Measurements from ENCODE around the gene DCAF10.

The DCAF10 gene, protein sequence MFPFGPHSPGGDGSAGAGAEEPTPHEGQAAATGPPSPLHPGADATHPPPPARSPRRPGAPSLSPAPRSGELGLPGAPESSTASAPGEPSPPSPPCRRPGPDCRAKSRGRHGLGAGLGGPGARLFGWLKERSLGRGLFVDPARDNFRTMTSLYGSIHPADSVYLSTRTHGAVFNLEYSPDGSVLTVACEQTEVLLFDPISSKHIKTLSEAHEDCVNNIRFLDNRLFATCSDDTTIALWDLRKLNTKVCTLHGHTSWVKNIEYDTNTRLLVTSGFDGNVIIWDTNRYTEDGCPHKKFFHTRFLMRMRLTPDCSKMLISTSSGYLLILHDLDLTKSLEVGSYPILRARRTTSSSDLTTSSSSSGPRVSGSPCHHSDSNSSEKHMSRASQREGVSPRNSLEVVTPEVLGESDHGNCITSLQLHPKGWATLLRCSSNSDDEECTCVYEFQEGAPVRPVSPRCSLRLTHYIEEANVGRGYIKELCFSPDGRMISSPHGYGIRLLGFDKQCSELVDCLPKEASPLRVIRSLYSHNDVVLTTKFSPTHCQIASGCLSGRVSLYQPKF

DNA sequence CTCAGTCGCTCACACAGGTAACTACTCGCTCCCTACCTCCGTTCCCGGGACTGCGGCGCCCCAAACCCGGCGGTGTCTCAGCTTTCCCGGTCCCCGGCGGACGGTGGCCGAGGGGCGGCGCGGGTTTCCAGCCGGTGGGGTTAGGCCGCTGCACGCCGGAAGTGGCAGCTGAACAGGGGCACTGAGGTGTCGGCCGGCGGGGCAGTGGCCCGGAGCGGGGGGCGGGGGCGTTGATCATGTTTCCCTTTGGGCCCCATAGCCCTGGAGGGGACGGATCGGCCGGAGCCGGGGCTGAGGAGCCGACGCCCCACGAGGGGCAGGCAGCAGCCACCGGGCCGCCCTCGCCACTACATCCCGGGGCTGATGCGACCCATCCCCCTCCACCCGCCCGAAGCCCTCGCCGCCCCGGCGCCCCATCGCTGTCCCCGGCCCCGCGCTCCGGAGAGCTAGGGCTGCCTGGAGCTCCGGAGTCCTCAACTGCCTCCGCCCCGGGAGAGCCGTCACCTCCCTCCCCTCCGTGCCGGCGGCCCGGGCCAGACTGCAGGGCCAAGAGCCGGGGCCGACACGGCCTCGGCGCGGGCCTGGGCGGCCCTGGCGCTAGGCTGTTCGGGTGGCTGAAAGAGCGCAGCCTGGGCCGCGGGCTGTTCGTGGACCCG is at the start of gene DCAF10:
TSS of gene DCAF10 (plus strand) at position 167 of the 656 bp plus-strand sequence. CDS start at position 237, 70 bp downstream.
- TF ChIP-seq, protein P1, sequence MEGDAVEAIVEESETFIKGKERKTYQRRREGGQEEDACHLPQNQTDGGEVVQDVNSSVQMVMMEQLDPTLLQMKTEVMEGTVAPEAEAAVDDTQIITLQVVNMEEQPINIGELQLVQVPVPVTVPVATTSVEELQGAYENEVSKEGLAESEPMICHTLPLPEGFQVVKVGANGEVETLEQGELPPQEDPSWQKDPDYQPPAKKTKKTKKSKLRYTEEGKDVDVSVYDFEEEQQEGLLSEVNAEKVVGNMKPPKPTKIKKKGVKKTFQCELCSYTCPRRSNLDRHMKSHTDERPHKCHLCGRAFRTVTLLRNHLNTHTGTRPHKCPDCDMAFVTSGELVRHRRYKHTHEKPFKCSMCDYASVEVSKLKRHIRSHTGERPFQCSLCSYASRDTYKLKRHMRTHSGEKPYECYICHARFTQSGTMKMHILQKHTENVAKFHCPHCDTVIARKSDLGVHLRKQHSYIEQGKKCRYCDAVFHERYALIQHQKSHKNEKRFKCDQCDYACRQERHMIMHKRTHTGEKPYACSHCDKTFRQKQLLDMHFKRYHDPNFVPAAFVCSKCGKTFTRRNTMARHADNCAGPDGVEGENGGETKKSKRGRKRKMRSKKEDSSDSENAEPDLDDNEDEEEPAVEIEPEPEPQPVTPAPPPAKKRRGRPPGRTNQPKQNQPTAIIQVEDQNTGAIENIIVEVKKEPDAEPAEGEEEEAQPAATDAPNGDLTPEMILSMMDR (IDR thresholded peaks at IDR 0.05), result no peak

DNA sequence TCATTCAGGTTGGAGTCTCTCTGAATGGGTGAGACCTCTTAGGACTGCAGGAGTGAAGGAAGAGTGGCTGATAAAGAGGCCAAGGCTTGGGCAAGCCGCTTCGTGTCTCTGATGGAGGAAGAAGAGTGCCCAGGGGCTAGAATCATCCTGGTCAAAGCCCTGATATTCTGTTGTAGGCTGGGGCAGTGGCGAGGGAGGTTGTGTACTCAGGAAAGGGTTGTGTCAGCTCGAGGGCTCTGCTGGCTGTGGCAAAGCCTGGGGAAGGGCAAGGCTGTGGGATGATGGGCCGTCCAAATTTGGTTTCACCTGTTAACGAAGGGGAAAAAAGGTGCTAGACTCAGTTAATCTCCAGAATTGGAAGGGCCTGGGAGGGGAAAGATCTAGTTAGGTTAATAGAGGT is 49.4 kb upstream of the DCAF10 start:
- TF ChIP-seq, protein P1 (IDR thresholded peaks at IDR 0.05), result no peak

DNA sequence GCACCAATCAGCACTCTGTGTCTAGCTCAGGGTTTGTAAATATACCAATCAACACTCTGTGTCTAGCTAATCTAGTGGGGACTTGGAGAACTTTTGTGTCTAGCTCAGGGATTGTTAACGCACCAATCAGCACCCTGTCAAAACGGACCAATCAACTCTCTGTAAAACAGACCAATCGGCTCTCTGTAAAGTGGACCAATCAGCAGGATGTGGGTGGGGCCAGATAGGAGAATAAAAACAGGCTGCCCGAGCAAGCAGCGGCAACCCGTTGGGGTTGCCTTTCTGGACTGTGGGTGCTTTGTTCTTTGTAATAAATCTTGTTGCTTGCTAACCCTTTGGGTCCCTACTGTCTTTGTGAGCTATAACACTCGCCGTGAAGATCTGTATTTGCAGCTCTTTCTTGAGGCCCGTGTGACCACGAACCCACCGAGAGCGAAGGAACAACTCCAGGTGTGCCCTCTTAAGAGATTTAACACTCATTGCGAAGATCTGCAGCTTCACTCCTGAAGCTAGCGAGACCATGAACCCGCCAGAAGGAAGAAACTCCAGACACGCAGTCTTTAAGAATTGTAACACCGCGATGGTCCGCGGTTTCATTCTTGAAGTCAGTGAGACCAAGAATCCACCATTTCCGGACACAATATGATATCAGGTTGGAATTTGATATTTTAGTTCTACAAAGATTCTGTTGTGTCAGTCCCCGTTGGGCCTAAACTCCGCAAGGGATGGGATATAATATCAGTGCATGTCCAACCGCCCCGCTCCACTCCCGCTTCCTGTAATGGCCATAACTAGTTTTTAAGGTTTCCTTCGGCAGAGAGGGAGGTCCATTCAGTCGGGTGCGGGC is 47.7 kb upstream of the DCAF10 start:
- TF ChIP-seq, protein P1 (IDR thresholded peaks at IDR 0.05), result no peak

DNA sequence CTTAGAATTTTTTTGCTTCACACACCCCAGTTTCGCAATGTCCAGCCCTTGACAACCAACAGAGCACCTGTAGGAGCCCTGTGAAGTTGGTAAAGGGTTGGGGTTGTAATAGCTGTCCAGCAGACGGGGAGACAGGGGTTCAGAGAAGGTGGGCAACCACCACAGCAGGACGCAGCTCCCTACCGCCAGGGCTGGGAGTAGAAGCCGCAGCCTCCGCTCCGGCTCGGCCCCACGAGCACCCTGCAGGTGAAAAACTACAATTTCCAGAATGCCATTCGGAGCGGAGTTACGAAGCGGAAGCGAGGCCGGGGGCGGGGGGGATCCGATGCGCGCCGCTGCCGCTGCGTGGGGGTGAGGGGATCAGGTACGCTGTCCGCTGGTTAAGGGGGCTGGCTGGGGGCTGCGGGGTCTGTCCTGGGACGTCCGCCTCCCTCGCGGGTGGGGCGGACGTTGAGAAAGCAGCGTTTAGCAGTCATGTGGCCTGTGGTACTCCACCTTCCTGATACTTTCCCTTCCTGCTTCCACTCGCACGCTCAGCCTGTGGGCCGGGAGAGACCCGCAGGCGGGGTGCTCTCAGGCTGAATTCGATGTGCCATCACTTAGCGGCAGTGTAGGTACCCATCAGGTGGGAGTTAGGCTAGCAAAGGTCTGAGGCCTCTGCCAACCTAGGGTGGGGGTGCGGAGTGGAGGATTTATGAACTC is 47.0 kb upstream of the DCAF10 start, which contains the start of gene TRMT10B:
TSS of gene TRMT10B (plus strand) at position 317 of the 702 bp plus-strand sequence. CDS start 8,127 bp downstream, outside the sequence.
- TF ChIP-seq, protein P1 (IDR thresholded peaks at IDR 0.05), result no peak

DNA sequence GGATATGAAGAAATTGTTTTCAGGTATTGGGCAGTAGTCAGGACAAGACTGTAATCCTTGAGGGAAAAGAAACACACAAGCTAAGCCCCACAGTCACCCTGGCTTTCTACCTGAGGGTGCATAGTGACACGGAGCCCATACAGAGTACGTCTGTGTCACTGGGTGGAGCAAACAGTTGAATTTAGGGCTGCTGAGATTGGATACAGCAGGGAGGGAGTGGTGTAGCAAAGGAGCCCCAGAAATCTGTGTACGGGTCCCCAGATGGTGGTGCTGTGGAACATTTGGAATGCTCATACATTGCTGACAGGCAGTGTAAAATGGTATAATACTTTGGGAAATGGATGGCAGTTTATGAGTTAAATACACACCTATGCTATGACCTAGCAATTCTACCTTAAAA is 41.9 kb upstream of the DCAF10 start:
- TF ChIP-seq, protein P1 (IDR thresholded peaks at IDR 0.05), result no peak

DNA sequence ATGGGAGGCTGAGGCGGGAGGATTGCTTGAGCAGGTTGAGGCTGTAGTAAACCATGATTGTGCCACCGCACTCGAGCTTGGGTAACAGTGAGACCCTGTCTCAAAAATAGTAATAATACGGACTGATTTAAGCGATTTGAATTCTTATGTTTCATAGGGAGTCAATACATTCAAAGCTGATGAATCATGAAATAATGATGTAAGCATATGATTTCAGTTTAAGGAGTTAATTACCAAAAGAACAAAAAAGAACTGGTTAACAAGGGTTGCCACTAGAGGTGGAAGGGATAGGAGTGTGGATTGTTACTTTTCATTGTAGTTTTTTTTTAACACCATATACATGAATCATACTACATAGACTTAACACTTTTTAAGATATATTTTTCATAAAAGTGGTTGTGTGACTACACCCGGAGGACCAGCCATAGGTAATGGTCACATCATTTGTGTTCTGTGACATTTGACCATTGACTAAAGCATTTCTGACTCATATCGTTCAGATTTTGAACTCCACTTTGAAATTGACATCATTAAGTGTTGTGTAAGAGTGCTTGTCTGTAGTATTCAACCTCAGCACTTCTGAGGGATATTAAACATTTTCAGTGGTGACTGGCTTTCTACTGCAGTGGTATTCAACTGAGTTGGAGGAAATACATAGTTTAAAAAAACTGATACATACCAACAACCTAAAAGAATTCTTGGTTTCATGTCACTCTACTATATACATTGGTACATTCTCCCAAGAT is 40.0 kb upstream of the DCAF10 start:
- TF ChIP-seq, protein P1 (IDR thresholded peaks at IDR 0.05), result no peak

Data from LNCAP (cell line).